H1 (cell line): ENCODE results near the gene PRKCA. TPM values are rescaled to one million over a fixed set of nuclear protein-coding genes. Genes with fewer than 3 reads are reported as not detected.

Experiments
- CTCF ChIA-PET: fragments of 300-600 bp; sonication (Branson Sonifier 250); formaldehyde crosslinking; loops from one replicate; lab custom pipeline; 2021; ENCODE audit not compliant: partially characterized antibody; lab: Charles Lee
- POLR2A ChIA-PET: fragments of 300-600 bp; sonication (Branson Sonifier 250); formaldehyde crosslinking; loops from one replicate; lab custom pipeline; 2021; ENCODE audit warnings: inconsistent platforms; ENCODE audit not compliant: partially characterized antibody; lab: Charles Lee
- DNase-seq, 2 experiments: peaks; one replicate each; pipeline versions ENCODE4 v3.0.0 to v3.0.0-alpha.2; 2010 to 2022; ENCODE audit warnings: low spot score in 2 of 2, low read depth in 1 of 2, mixed read lengths in 1 of 2
- FAIRE-seq: peaks from 2 replicates; lab custom pipeline; 2011; peaks lifted over from hg19 to GRCh38; lab: Jason Lieb, UNC
- H2AFZ ChIP-seq: 2 replicates; pipeline ENCODE4 v1.8.1; 2012; ENCODE audit warnings: low read length, inconsistent platforms
- H2AK5ac ChIP-seq: 2 replicates; pipeline ENCODE4 v1.6.1; 2013; ENCODE audit warnings: low read depth, low read length
- H2BK120ac ChIP-seq: replicated peaks from 2 replicates; pipeline ENCODE3; 2013; ENCODE audit warnings: low read depth, low read length, inconsistent platforms
- H2BK12ac ChIP-seq: 2 replicates; pipeline ENCODE4 v1.6.1; 2013; ENCODE audit warnings: low read depth, low read length
- H2BK15ac ChIP-seq: 2 replicates; pipeline ENCODE4 v1.6.1; 2013; ENCODE audit warnings: low read length
- H2BK20ac ChIP-seq: 2 replicates; pipeline ENCODE4 v1.6.1; 2013; ENCODE audit warnings: low read length
- H2BK5ac ChIP-seq: 2 replicates; pipeline ENCODE4 v1.6.1; 2013; ENCODE audit warnings: low read depth, low read length
- H3K14ac ChIP-seq: 2 replicates; pipeline ENCODE4 v1.6.1; 2013; ENCODE audit warnings: inconsistent platforms; ENCODE audit not compliant: insufficient read length
- H3K18ac ChIP-seq: 2 replicates; pipeline ENCODE4 v1.6.1; 2013; ENCODE audit warnings: low read length; ENCODE audit errors: extremely low read depth
- H3K23ac ChIP-seq: 2 replicates; pipeline ENCODE4 v1.6.1; 2013; ENCODE audit warnings: inconsistent platforms; ENCODE audit not compliant: insufficient read length
- H3K23me2 ChIP-seq: 2 replicates; pipeline ENCODE4 v1.6.1; 2013; ENCODE audit warnings: low read depth, low read length
- H3K27ac ChIP-seq: 2 replicates; pipeline ENCODE4 v1.6.1; 2011; ENCODE audit warnings: low read depth, low read length, inconsistent platforms
- H3K27me3 ChIP-seq, 4 experiments: replicated peaks in 1 of 4; 1 replicate in 1 of 4; 2 replicates in 3 of 4; pipeline versions ENCODE4 v1.6.1 to v1.8.1; 2011 to 2013; ENCODE audit warnings: low read length in 3 of 4, mild to moderate bottlenecking in 3 of 4, inconsistent platforms in 2 of 4, mixed read lengths in 2 of 4, moderate library complexity in 1 of 4; ENCODE audit not compliant: control insufficient read depth in 3 of 4, insufficient read depth in 3 of 4; ENCODE audit errors: extremely low read depth in 1 of 4
- H3K36me3 ChIP-seq, 4 experiments: 2 replicates each; pipeline versions ENCODE4 v1.6.1 to v1.8.1; 2011 to 2013; ENCODE audit warnings: mild to moderate bottlenecking in 4 of 4, low read length in 3 of 4, moderate library complexity in 2 of 4, control low read depth in 1 of 4, inconsistent platforms in 1 of 4; ENCODE audit not compliant: insufficient read depth in 4 of 4, control insufficient read depth in 2 of 4
- H3K4ac ChIP-seq: replicated peaks from 2 replicates; pipeline ENCODE3; 2013; ENCODE audit warnings: low read length, low read depth, mixed read lengths, inconsistent platforms; ENCODE audit not compliant: insufficient read length
- H3K4me1 ChIP-seq, 4 experiments: replicated peaks in 1 of 4; 1 replicate in 1 of 4; 2 replicates in 3 of 4; pipeline versions ENCODE4 v1.6.1 to v1.8.1; 2011 to 2013; ENCODE audit warnings: low read length in 3 of 4, inconsistent platforms in 2 of 4, mixed read lengths in 1 of 4; ENCODE audit not compliant: insufficient read depth in 4 of 4, control insufficient read depth in 3 of 4
- H3K4me2 ChIP-seq, 2 experiments: 2 replicates each; pipeline versions ENCODE4 v1.6.1 to v1.8.1; 2011 to 2013; ENCODE audit warnings: low read depth in 2 of 2, low read length in 2 of 2, control low read depth in 1 of 2, inconsistent platforms in 1 of 2, mild to moderate bottlenecking in 1 of 2; ENCODE audit not compliant: insufficient read depth in 1 of 2
- H3K4me3 ChIP-seq, 4 experiments: fragments of 200-600, 300-600 bp in 1 of 4; sonication (generic), shearing (Covaris generic), sonication (Bioruptor Twin) in 1 of 4; 2 replicates each; pipeline versions ENCODE4 v1.5.1 to v1.8.1; 2011 to 2016; ENCODE audit warnings: low read length in 4 of 4, low read depth in 3 of 4, control low read depth in 2 of 4, inconsistent platforms in 2 of 4, mild to moderate bottlenecking in 2 of 4, mixed read lengths in 1 of 4, moderate library complexity in 1 of 4; ENCODE audit not compliant: insufficient read depth in 2 of 4; ENCODE audit errors: extremely low read depth in 1 of 4
- H3K56ac ChIP-seq: replicated peaks from 2 replicates; pipeline ENCODE3; 2013; ENCODE audit warnings: low read depth, mild to moderate bottlenecking, mixed read lengths, low read length, inconsistent platforms; ENCODE audit not compliant: insufficient read length
- H3K79me1 ChIP-seq: 2 replicates; pipeline ENCODE4 v1.6.1; 2013; ENCODE audit warnings: low read depth, low read length, control low read depth
- H3K79me2 ChIP-seq, 2 experiments: 2 replicates each; pipeline versions ENCODE4 v1.6.1 to v1.8.1; 2012 to 2013; ENCODE audit warnings: low read length in 2 of 2, mild to moderate bottlenecking in 2 of 2, inconsistent platforms in 1 of 2; ENCODE audit not compliant: insufficient read depth in 2 of 2, control insufficient read depth in 1 of 2
- H3K9ac ChIP-seq, 4 experiments: replicated peaks in 1 of 4; 1 replicate in 1 of 4; 2 replicates in 3 of 4; pipeline versions ENCODE4 v1.6.1 to v1.8.1; 2011 to 2013; ENCODE audit warnings: low read depth in 3 of 4, low read length in 3 of 4, control low read depth in 2 of 4, mild to moderate bottlenecking in 2 of 4, moderate library complexity in 2 of 4, inconsistent platforms in 1 of 4; ENCODE audit errors: extremely low read depth in 1 of 4
- H3K9me3 ChIP-seq, 2 experiments: 2 replicates each; pipeline versions ENCODE4 v1.6.1 to v1.8.1; 2012 to 2013; ENCODE audit warnings: mild to moderate bottlenecking in 2 of 2, moderate library complexity in 2 of 2, control low read depth in 1 of 2, inconsistent platforms in 1 of 2, low read depth in 1 of 2, low read length in 1 of 2, mixed read lengths in 1 of 2; ENCODE audit not compliant: insufficient read depth in 2 of 2
- H4K20me1 ChIP-seq, 2 experiments: replicated peaks in 1 of 2; 2 replicates each; pipeline versions ENCODE3 to v1.8.1; 2011 to 2013; ENCODE audit warnings: inconsistent platforms in 2 of 2, low read length in 2 of 2, mild to moderate bottlenecking in 1 of 2; ENCODE audit not compliant: insufficient read depth in 2 of 2, control insufficient read depth in 1 of 2
- H4K5ac ChIP-seq: 2 replicates; pipeline ENCODE4 v1.6.1; 2013; ENCODE audit warnings: low read length, low read depth, mixed read lengths, inconsistent platforms; ENCODE audit not compliant: insufficient read length
- H4K8ac ChIP-seq: 2 replicates; pipeline ENCODE4 v1.8.0; 2013; ENCODE audit warnings: mild to moderate bottlenecking, moderate library complexity, low read length, inconsistent platforms; ENCODE audit not compliant: insufficient read depth; ENCODE audit errors: extremely low read depth
- H4K91ac ChIP-seq: replicated peaks from 2 replicates; pipeline ENCODE3; 2013; ENCODE audit warnings: low read length, mixed read lengths, inconsistent platforms; ENCODE audit not compliant: insufficient read length
- CHD2 ChIP-seq: IDR thresholded peaks from 2 replicates; pipeline ENCODE4 v1.6.1; 2012; ENCODE audit warnings: low read length, improper control_type of control experiment
- FOSL1 ChIP-seq: IDR thresholded peaks from 2 replicates; pipeline ENCODE4 v1.6.1; 2011; ENCODE audit warnings: mild to moderate bottlenecking, low read depth, low read length, moderate library complexity; ENCODE audit not compliant: insufficient read depth
- HDAC6 ChIP-seq: IDR thresholded peaks from one replicate; pipeline ENCODE4 v1.7.1; 2012; ENCODE audit warnings: low read depth, mild to moderate bottlenecking, inconsistent platforms, low read length, moderate library complexity
- MAFK ChIP-seq: IDR thresholded peaks from 2 replicates; pipeline ENCODE4 v1.6.1; 2012; ENCODE audit warnings: low read depth, mild to moderate bottlenecking, improper control_type of control experiment, low read length
- NRF1 ChIP-seq: IDR thresholded peaks from 2 replicates; pipeline ENCODE4 v1.6.1; 2011; ENCODE audit warnings: mild to moderate bottlenecking, low read depth, low read length, improper control_type of control experiment
- POLR2A ChIP-seq, 2 experiments: IDR thresholded peaks; 1 replicate in 1 of 2; 2 replicates in 1 of 2; pipeline ENCODE4 v1.6.1; 2011; ENCODE audit warnings: low read depth in 2 of 2, low read length in 2 of 2, mild to moderate bottlenecking in 2 of 2; ENCODE audit errors: control extremely low read depth in 1 of 2
- POU5F1 ChIP-seq: IDR thresholded peaks from 2 replicates; pipeline ENCODE4 v1.6.1; 2011; ENCODE audit warnings: low read depth, mild to moderate bottlenecking, low read length, moderate library complexity
- SIN3A ChIP-seq, 2 experiments: IDR thresholded peaks in 1 of 2; conservative IDR thresholded peaks in 1 of 2; 2 replicates each; pipeline ENCODE4 v1.6.1; 2011 to 2012; ENCODE audit warnings: low read length in 2 of 2, improper control_type of control experiment in 1 of 2, low read depth in 1 of 2, mild to moderate bottlenecking in 1 of 2
- SP2 ChIP-seq: IDR thresholded peaks from 2 replicates; pipeline ENCODE4 v1.6.1; 2012; ENCODE audit warnings: mild to moderate bottlenecking, low read length, inconsistent platforms
- WGBS, 2 experiments: shearing (Covaris generic) in 1 of 2; methylation state at CpG; one replicate each; pipeline versions ENCODE4 v1.1.6 to v1.1.7; 2013 to 2015; ENCODE audit warnings: low lambda C conversion rate in 2 of 2, mixed read lengths in 2 of 2, inconsistent platforms in 1 of 2, low coverage in 1 of 2, missing lambda C conversion rate in 1 of 2; ENCODE audit not compliant: insufficient replicate concordance in 2 of 2, insufficient coverage in 1 of 2, insufficient read length in 1 of 2; ENCODE audit errors: extremely low coverage in 1 of 2, missing lambda C conversion rate in 1 of 2; 5-methylcytosine and 5-hydroxymethylcytosine counted together
- polyA plus RNA-seq, 7 experiments: library from polyadenylated mRNA; depleted of rRNA in 3 of 7; stranded (reverse) in 5 of 7; unstranded in 2 of 7; fragments of >200 nt in 5 of 7; fragments of 200-250 nt in 2 of 7; gene quantifications; 1 replicate in 5 of 7; 2 replicates in 1 of 7; 4 replicates in 1 of 7; pipeline versions ENCODE4 v1.2.1 to v1.2.3, GENCODE V29; 2011 to 2013; ENCODE audit warnings: missing spikeins in 2 of 7, mixed read lengths in 2 of 7
- total RNA-seq: library from RNA; stranded (reverse); fragmentation: NEBNext Ultra II Directional; extraction: Animal tissue kit (Norgen Biotek cat#: 25700); gene quantifications from 2 replicates; pipeline ENCODE4 v1.2.1, GENCODE V29; 2021
- TF ChIP-seq, protein P1 (sequence below): IDR thresholded peaks from 2 replicates; pipeline ENCODE4 v1.6.1; 2012; ENCODE audit warnings: inconsistent platforms
- TF ChIP-seq, protein P2 (sequence below): IDR thresholded peaks from 2 replicates; pipeline ENCODE4 v1.6.1; 2012; ENCODE audit warnings: low read length, inconsistent platforms
- TF ChIP-seq, protein P3 (sequence below): IDR thresholded peaks from 2 replicates; pipeline ENCODE4 v1.6.1; 2011; ENCODE audit warnings: low read length, improper control_type of control experiment

Gene PRKCA
- total and polyA plus RNA-seq, 2 of the 8 experiments (the other 6 are each of a cell fraction or from before 2014, with no cell fraction given), result 5.8 to 17.8 TPM

DNA sequence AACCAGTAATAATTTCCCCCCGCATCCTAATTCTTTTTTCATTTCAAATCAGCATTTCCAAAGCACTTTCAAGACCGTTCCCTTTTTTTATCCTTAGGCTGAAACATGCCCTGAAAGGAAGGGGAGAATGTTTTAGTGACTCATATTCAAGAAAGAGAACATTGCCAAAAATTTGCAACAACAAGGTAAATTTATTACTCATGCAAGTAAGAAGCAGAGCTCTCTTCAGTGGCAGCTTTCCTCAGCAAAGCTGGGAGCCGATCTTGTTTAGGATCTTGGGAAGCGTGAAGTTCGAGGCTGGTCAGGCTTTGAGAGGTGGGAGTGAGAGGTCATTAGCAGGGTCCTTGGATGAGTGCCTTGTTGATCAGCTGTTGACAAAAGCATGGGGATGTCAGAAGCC, 129.5 kb downstream of the PRKCA start:
- Histone ChIP-seq H4K5ac (no peak overlapping the region), H3K4me3 (no peak overlapping the region), H4K20me1 (no peaks in the 10 kb centered on the region), H3K18ac (no peak overlapping the region), H3K14ac (no peak overlapping the region), H3K27ac (no peak overlapping the region), H3K56ac (no peak overlapping the region), H3K9ac (no peak overlapping the region), H3K27me3 (no peaks in the 10 kb centered on the region), H3K23me2 (no peaks in the 10 kb centered on the region), H3K4me1 (peaks cover 2 to 15% (median 5%) of the 10 kb centered on the region in 4 experiments; a peak in 4 of 7 replicates), H4K91ac (no peak overlapping the region), H2BK5ac (no peak overlapping the region), H2BK12ac (no peak overlapping the region), H2AFZ (no peak overlapping the region), H2BK20ac (no peak overlapping the region), H3K23ac (no peak overlapping the region), H2BK120ac (no peak overlapping the region), H2BK15ac (no peak overlapping the region), H3K79me2 (peaks cover 3 to 18% of the 10 kb centered on the region in 2 experiments; a peak in 2 of 4 replicates), H4K8ac (no peak overlapping the region), H3K4me2 (no peak overlapping the region), H3K79me1 (no peaks in the 10 kb centered on the region), H3K4ac (no peak overlapping the region), H3K36me3 (no peaks in the 10 kb centered on the region), H2AK5ac (no peak overlapping the region), H3K9me3 (no peaks in the 10 kb centered on the region)
- 86% methylated on average over 5 of the region's 5 CpGs; no CpG with 5 or more reads in 1 of the 2 experiments for WGBS, 2 experiments
- DNase-seq, result no peak
- POLR2A ChIA-PET, result interaction anchor here (0.6 kb wide), 1 partner anchor 533 kb away, joined by 3 read pairs; no protein-coding TSS in a partner anchor
- no peak for FAIRE-seq
- CTCF ChIA-PET, result interaction anchor here (0.7 to 0.9 kb wide), 2 partner anchors 19 to 35 kb away, joined by 3 read pairs; no protein-coding TSS in a partner anchor
- TF ChIP-seq HDAC6 (no peak), CHD2 (no peak), SIN3A (conservative IDR thresholded peaks at IDR 0.05 in 1 of 2, IDR thresholded peaks at IDR 0.05 in 1 of 2; ENCODE audit: low read depth in 1 of 2, low read length in 2 of 2) (no peak), POU5F1 (no peak), NRF1 (no peak), FOSL1 (no peak), POLR2A (IDR thresholded peaks at IDR 0.05; ENCODE audit: control extremely low read depth in 1 of 2, low read depth in 2 of 2, low read length in 2 of 2) (no peak), SP2 (no peak), MAFK (no peak)
- TF ChIP-seq, protein P1, sequence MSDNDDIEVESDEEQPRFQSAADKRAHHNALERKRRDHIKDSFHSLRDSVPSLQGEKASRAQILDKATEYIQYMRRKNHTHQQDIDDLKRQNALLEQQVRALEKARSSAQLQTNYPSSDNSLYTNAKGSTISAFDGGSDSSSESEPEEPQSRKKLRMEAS, result no peak
- TF ChIP-seq, protein P2, sequence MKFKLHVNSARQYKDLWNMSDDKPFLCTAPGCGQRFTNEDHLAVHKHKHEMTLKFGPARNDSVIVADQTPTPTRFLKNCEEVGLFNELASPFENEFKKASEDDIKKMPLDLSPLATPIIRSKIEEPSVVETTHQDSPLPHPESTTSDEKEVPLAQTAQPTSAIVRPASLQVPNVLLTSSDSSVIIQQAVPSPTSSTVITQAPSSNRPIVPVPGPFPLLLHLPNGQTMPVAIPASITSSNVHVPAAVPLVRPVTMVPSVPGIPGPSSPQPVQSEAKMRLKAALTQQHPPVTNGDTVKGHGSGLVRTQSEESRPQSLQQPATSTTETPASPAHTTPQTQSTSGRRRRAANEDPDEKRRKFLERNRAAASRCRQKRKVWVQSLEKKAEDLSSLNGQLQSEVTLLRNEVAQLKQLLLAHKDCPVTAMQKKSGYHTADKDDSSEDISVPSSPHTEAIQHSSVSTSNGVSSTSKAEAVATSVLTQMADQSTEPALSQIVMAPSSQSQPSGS, result no peak
- TF ChIP-seq, protein P3, sequence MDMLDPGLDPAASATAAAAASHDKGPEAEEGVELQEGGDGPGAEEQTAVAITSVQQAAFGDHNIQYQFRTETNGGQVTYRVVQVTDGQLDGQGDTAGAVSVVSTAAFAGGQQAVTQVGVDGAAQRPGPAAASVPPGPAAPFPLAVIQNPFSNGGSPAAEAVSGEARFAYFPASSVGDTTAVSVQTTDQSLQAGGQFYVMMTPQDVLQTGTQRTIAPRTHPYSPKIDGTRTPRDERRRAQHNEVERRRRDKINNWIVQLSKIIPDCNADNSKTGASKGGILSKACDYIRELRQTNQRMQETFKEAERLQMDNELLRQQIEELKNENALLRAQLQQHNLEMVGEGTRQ, result no peak
